WTC11 (cell line): ENCODE data around the gene WRAP53. TPM values are rescaled to one million over a fixed set of nuclear protein-coding genes. Genes with fewer than 3 reads are reported as not detected.
"Not testable (repeated sequence)": the region's sequence is repeated elsewhere in the genome, so short reads cannot be mapped to it uniquely, and the experiment has no call there.

Experiments
- ATAC-seq: fragments of 200-7000 bp; cut with Tn5 transposase; 2 replicates; pipeline ENCODE4 v1.10.0; 2021; ENCODE audit warnings: mild to moderate bottlenecking, moderate library complexity
- CTCF ChIA-PET: fragments of 300-600 bp; sonication (Branson Sonifier 250); formaldehyde crosslinking; loops from one replicate; lab custom pipeline; 2021; ENCODE audit warnings: antibody characterized with exemption; lab: Charles Lee
- POLR2A ChIA-PET: fragments of 350-600 bp; sonication (Branson Sonifier 250); formaldehyde crosslinking; loops from one replicate; lab custom pipeline; 2021; ENCODE audit warnings: antibody characterized with exemption; lab: Charles Lee
- DNase-seq: peaks from one replicate; pipeline ENCODE4 v3.0.0; 2021; ENCODE audit warnings: low spot score
- H3K27ac Mint-ChIP-seq: 2 replicates; pipeline ENCODE4 v1.8.0; 2021; ENCODE audit warnings: mixed read lengths
- H3K27me3 Mint-ChIP-seq: 2 replicates; pipeline ENCODE4 v1.8.0; 2021; ENCODE audit warnings: low read depth, mild to moderate bottlenecking, moderate library complexity, mixed read lengths
- H3K36me3 Mint-ChIP-seq: 2 replicates; pipeline ENCODE4 v1.8.0; 2021; ENCODE audit warnings: mixed read lengths
- H3K4me1 Mint-ChIP-seq: 2 replicates; pipeline ENCODE4 v1.8.0; 2022; ENCODE audit warnings: mixed read lengths
- H3K4me3 Mint-ChIP-seq: 2 replicates; pipeline ENCODE4 v1.8.0; 2021; ENCODE audit warnings: mild to moderate bottlenecking, moderate library complexity, mixed read lengths
- H3K9me3 Mint-ChIP-seq: 2 replicates; pipeline ENCODE4 v1.8.0; 2021; ENCODE audit warnings: mixed read lengths
- ATF3 ChIP-seq: sonication (generic); formaldehyde crosslinking; conservative IDR thresholded peaks from 2 replicates; pipeline ENCODE4 v1.8.1; 2022; ENCODE audit warnings: mild to moderate bottlenecking, missing genetic modification reagents
- ELF4 ChIP-seq: sonication (generic); formaldehyde crosslinking; IDR thresholded peaks from 2 replicates; pipeline ENCODE4 v1.8.1; 2022; ENCODE audit warnings: low read depth, mild to moderate bottlenecking, moderate library complexity, missing genetic modification reagents
- EMX1 ChIP-seq: fragments of 250-450 bp; sonication (Bioruptor Pico); IDR thresholded peaks from 2 replicates; pipeline ENCODE4 v1.8.0; 2021; ENCODE audit warnings: mild to moderate bottlenecking
- FOXK1 ChIP-seq: sonication (generic); formaldehyde crosslinking; IDR thresholded peaks from 2 replicates; pipeline ENCODE4 v1.8.0; 2022; ENCODE audit warnings: mild to moderate bottlenecking, moderate library complexity, missing genetic modification reagents
- FOXP1 ChIP-seq: sonication (generic); formaldehyde crosslinking; IDR thresholded peaks from 2 replicates; pipeline ENCODE4 v1.8.0; 2022; ENCODE audit warnings: missing genetic modification reagents, mild to moderate bottlenecking, moderate library complexity, borderline replicate concordance
- IRF2 ChIP-seq: sonication (generic); formaldehyde crosslinking; IDR thresholded peaks from 2 replicates; pipeline ENCODE4 v1.8.0; 2022; ENCODE audit warnings: low read depth, missing genetic modification reagents, borderline replicate concordance
- MLX ChIP-seq: sonication (generic); formaldehyde crosslinking; IDR thresholded peaks from 2 replicates; pipeline ENCODE4 v1.8.1; 2023; ENCODE audit warnings: mild to moderate bottlenecking, missing genetic modification reagents, moderate library complexity
- NFYB ChIP-seq: sonication (generic); formaldehyde crosslinking; conservative IDR thresholded peaks from 2 replicates; pipeline ENCODE4 v1.8.0; 2022; ENCODE audit warnings: low read depth, missing genetic modification reagents
- NR2C2 ChIP-seq: sonication (generic); formaldehyde crosslinking; IDR thresholded peaks from 2 replicates; pipeline ENCODE4 v1.8.0; 2022; ENCODE audit warnings: mild to moderate bottlenecking, missing genetic modification reagents
- PRRX2 ChIP-seq: fragments of 250-450 bp; sonication (Bioruptor Pico); IDR thresholded peaks from 2 replicates; pipeline ENCODE4 v1.8.0; 2021; ENCODE audit warnings: mild to moderate bottlenecking
- RORB ChIP-seq: fragments of 250-450 bp; sonication (Bioruptor Pico); IDR thresholded peaks from 2 replicates; pipeline ENCODE4 v1.9.0; 2021; ENCODE audit warnings: mild to moderate bottlenecking
- SMAD3 ChIP-seq: sonication (generic); formaldehyde crosslinking; IDR thresholded peaks from 2 replicates; pipeline ENCODE4 v1.8.0; 2022; ENCODE audit warnings: missing genetic modification reagents, mild to moderate bottlenecking, borderline replicate concordance
- SOX15 ChIP-seq: fragments of 250-450 bp; sonication (Bioruptor Pico); IDR thresholded peaks from 2 replicates; pipeline ENCODE4 v1.9.0; 2021; ENCODE audit warnings: mild to moderate bottlenecking
- TEAD4 ChIP-seq: sonication (generic); formaldehyde crosslinking; IDR thresholded peaks from 2 replicates; pipeline ENCODE4 v1.8.0; 2022; ENCODE audit warnings: mild to moderate bottlenecking, missing genetic modification reagents
- TP53 ChIP-seq: sonication (generic); formaldehyde crosslinking; IDR thresholded peaks from 2 replicates; pipeline ENCODE4 v1.8.1; 2023; ENCODE audit warnings: mild to moderate bottlenecking, missing genetic modification reagents
- USF1 ChIP-seq: sonication (generic); formaldehyde crosslinking; IDR thresholded peaks from 2 replicates; pipeline ENCODE4 v1.8.0; 2022; ENCODE audit warnings: mild to moderate bottlenecking, missing genetic modification reagents
- USF2 ChIP-seq: sonication (generic); formaldehyde crosslinking; IDR thresholded peaks from 2 replicates; pipeline ENCODE4 v1.8.1; 2023; ENCODE audit warnings: mild to moderate bottlenecking, missing genetic modification reagents, moderate library complexity
- ZMAT4 ChIP-seq: fragments of 250-450 bp; sonication (Bioruptor Pico); IDR thresholded peaks from 2 replicates; pipeline ENCODE4 v1.9.0; 2021; ENCODE audit warnings: mild to moderate bottlenecking
- ZNF263 ChIP-seq: sonication (generic); formaldehyde crosslinking; IDR thresholded peaks from 2 replicates; pipeline ENCODE4 v1.8.1; 2022; ENCODE audit warnings: low read depth, mild to moderate bottlenecking, moderate library complexity, missing genetic modification reagents
- ZNF317 ChIP-seq: sonication (generic); formaldehyde crosslinking; IDR thresholded peaks from 2 replicates; pipeline ENCODE4 v1.8.1; 2023; ENCODE audit warnings: low read depth, mild to moderate bottlenecking, moderate library complexity, missing genetic modification reagents, borderline replicate concordance
- total RNA-seq: library from RNA; stranded (reverse); gene quantifications from 3 replicates; pipeline ENCODE4 v1.2.3, GENCODE V29; 2021
- TF ChIP-seq, protein P1 (sequence below): sonication (generic); formaldehyde crosslinking; IDR thresholded peaks from 2 replicates; pipeline ENCODE4 v1.8.1; 2022; ENCODE audit warnings: low read depth, missing genetic modification reagents, borderline replicate concordance
- TF ChIP-seq, protein P2 (sequence below): sonication (generic); formaldehyde crosslinking; IDR thresholded peaks from 2 replicates; pipeline ENCODE4 v1.8.1; 2022; ENCODE audit warnings: missing genetic modification reagents, borderline replicate concordance
- TF ChIP-seq, protein P3 (sequence below): sonication (generic); formaldehyde crosslinking; conservative IDR thresholded peaks from 2 replicates; pipeline ENCODE4 v1.8.1; 2023; ENCODE audit warnings: mild to moderate bottlenecking, low read depth, missing genetic modification reagents, moderate library complexity

The WRAP53 gene
- total RNA-seq, 1 experiment from 2014 or later: 37.2 TPM

DNA sequence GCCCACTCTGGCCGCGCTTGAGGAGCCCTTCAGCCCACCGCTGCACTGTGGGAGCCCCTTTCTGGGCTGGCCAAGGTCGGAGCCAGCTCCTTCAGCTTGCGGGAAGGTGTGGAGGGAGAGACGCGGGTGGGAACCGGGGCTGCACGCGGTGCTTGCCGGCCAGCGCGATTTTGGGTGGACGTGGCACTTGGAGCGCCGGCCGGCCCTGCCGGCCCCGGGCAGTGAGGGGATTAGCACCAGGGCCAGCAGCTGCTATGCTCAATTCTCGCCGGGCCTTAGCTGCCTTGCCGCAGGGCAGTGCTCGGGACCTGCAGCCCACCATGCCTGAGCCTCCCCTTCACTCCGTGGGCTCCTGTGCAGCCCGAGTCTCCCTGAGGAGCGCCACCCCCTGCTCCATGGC, 47.5 kb upstream of the WRAP53 start (continued):
- TF ChIP-seq, protein P1, sequence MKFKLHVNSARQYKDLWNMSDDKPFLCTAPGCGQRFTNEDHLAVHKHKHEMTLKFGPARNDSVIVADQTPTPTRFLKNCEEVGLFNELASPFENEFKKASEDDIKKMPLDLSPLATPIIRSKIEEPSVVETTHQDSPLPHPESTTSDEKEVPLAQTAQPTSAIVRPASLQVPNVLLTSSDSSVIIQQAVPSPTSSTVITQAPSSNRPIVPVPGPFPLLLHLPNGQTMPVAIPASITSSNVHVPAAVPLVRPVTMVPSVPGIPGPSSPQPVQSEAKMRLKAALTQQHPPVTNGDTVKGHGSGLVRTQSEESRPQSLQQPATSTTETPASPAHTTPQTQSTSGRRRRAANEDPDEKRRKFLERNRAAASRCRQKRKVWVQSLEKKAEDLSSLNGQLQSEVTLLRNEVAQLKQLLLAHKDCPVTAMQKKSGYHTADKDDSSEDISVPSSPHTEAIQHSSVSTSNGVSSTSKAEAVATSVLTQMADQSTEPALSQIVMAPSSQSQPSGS (CRISPR knock-in tag): no peak
- TF ChIP-seq ZMAT4 (CRISPR knock-in tag) (no peak), ELF4 (no peak), SMAD3 (CRISPR knock-in tag) (no peak), TP53 (CRISPR knock-in tag) (no peak), FOXP1 (CRISPR knock-in tag) (no peak), PRRX2 (CRISPR knock-in tag) (no peak), ZNF263 (CRISPR knock-in tag) (no peak), SOX15 (CRISPR knock-in tag) (no peak), RORB (CRISPR knock-in tag) (no peak), ZNF317 (CRISPR knock-in tag) (no peak), NR2C2 (CRISPR knock-in tag) (no peak), ATF3 (CRISPR knock-in tag) (no peak)

- POLR2A ChIA-PET: interaction anchor here (1.1 kb wide), 1 partner anchor 9 kb away, joined by 3 read pairs; the partner anchor contains the start of gene ATP1B2
- not testable (repeated sequence) for H3K9me3 Mint-ChIP-seq, ATAC-seq, H3K4me3 Mint-ChIP-seq, H3K36me3 Mint-ChIP-seq, H3K4me1 Mint-ChIP-seq, DNase-seq, H3K27ac Mint-ChIP-seq
- CTCF ChIA-PET: interaction anchor here (1.4 to 3.7 kb wide), 4 partner anchors 9 to 52 kb away, joined by 4 to 23 read pairs (median 14); partner anchors contain the start of genes SOX15, TP53 and WRAP53
- peaks cover 11% of the 10 kb centered on the region for H3K27me3 Mint-ChIP-seq
Measured at GRCh38 chr17:7641635-7642034, 46.6 kb upstream of the WRAP53 start.

GRCh38 chr17:7644775-7645174, 43.5 kb upstream of the WRAP53 start:
- DNase-seq (no peak), ATAC-seq (no peak)
- no peak overlapping the region for H3K4me3 Mint-ChIP-seq
- peaks cover 34% of the 10 kb centered on the region for H3K27me3 Mint-ChIP-seq
- peaks cover 7% of the 10 kb centered on the region for H3K9me3 Mint-ChIP-seq
- ChIA-PET POLR2A (no interaction called here), CTCF (no interaction called here)
- no peak overlapping the region for H3K27ac Mint-ChIP-seq
- peaks cover 5% of the 10 kb centered on the region for H3K4me1 Mint-ChIP-seq
- no peaks in the 10 kb centered on the region for H3K36me3 Mint-ChIP-seq
- no peak for TF ChIP-seq EMX1
- no peak for TF ChIP-seq MLX (CRISPR knock-in tag)
- TF ChIP-seq USF1 (CRISPR knock-in tag): no peak
- TF ChIP-seq, protein P2, sequence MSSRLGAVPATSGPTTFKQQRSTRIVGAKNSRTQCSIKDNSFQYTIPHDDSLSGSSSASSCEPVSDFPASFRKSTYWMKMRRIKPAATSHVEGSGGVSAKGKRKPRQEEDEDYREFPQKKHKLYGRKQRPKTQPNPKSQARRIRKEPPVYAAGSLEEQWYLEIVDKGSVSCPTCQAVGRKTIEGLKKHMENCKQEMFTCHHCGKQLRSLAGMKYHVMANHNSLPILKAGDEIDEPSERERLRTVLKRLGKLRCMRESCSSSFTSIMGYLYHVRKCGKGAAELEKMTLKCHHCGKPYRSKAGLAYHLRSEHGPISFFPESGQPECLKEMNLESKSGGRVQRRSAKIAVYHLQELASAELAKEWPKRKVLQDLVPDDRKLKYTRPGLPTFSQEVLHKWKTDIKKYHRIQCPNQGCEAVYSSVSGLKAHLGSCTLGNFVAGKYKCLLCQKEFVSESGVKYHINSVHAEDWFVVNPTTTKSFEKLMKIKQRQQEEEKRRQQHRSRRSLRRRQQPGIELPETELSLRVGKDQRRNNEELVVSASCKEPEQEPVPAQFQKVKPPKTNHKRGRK (CRISPR knock-in tag): no peak
- TF ChIP-seq FOXK1: no peak
- TF ChIP-seq TP53 (CRISPR knock-in tag): no peak
- no peak for TF ChIP-seq IRF2
- TF ChIP-seq ATF3 (CRISPR knock-in tag): no peak
- no peak for TF ChIP-seq NFYB (CRISPR knock-in tag)
- TF ChIP-seq USF2 (CRISPR knock-in tag): no peak
- TF ChIP-seq, protein P3, sequence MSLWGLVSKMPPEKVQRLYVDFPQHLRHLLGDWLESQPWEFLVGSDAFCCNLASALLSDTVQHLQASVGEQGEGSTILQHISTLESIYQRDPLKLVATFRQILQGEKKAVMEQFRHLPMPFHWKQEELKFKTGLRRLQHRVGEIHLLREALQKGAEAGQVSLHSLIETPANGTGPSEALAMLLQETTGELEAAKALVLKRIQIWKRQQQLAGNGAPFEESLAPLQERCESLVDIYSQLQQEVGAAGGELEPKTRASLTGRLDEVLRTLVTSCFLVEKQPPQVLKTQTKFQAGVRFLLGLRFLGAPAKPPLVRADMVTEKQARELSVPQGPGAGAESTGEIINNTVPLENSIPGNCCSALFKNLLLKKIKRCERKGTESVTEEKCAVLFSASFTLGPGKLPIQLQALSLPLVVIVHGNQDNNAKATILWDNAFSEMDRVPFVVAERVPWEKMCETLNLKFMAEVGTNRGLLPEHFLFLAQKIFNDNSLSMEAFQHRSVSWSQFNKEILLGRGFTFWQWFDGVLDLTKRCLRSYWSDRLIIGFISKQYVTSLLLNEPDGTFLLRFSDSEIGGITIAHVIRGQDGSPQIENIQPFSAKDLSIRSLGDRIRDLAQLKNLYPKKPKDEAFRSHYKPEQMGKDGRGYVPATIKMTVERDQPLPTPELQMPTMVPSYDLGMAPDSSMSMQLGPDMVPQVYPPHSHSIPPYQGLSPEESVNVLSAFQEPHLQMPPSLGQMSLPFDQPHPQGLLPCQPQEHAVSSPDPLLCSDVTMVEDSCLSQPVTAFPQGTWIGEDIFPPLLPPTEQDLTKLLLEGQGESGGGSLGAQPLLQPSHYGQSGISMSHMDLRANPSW: no peak
- no peak for TF ChIP-seq TEAD4 (CRISPR knock-in tag)
